Tibial nerve (tissue), 4 donors: ENCODE results near the gene CFTR.

ENCODE experiments used
- EP300 ChIP-seq, 2 donors: sonication (generic); formaldehyde crosslinking; IDR thresholded peaks; one replicate each; pipeline ENCODE4 v1.6.1; 2017; ENCODE audit warnings: antibody characterized with exemption in 2 of 2, mild to moderate bottlenecking in 1 of 2
- POLR2A ChIP-seq, 2 donors: fragments of 450-650 bp; IDR thresholded peaks; one replicate each; pipeline ENCODE4 v1.6.1; 2017; ENCODE audit warnings: antibody characterized with exemption in 2 of 2, mild to moderate bottlenecking in 2 of 2, moderate library complexity in 2 of 2
- TF ChIP-seq, protein P1 (sequence below), 5 experiments: fragments of 200-600 bp in 3 of 5; fragments of 450-650 bp in 2 of 5; sonication (generic) in 3 of 5; IDR thresholded peaks; one replicate each; pipeline ENCODE4 v1.5.1; 2016 to 2019; ENCODE audit warnings: antibody characterized with exemption in 5 of 5, mild to moderate bottlenecking in 3 of 5, moderate library complexity in 2 of 5

DNA sequence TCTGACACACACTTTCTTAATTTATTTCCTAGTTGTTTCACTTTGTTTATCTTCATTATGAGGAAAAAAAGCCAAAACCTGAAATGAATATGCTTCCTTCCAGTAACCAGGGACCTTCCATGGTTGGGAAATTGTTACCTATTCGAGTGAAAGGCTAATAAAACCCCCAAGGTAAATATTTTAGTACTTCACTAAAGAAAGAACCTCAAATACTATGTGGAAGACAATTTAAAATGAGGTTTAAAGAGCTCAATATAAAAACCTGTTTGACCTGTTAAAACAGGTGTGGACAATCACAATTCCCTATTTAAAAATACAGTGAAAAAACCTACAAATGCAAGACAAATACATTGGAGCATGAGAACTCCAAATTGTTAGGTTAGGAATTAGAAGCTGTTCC, 192.6 kb downstream of the CFTR start:
- TF ChIP-seq, protein P1, sequence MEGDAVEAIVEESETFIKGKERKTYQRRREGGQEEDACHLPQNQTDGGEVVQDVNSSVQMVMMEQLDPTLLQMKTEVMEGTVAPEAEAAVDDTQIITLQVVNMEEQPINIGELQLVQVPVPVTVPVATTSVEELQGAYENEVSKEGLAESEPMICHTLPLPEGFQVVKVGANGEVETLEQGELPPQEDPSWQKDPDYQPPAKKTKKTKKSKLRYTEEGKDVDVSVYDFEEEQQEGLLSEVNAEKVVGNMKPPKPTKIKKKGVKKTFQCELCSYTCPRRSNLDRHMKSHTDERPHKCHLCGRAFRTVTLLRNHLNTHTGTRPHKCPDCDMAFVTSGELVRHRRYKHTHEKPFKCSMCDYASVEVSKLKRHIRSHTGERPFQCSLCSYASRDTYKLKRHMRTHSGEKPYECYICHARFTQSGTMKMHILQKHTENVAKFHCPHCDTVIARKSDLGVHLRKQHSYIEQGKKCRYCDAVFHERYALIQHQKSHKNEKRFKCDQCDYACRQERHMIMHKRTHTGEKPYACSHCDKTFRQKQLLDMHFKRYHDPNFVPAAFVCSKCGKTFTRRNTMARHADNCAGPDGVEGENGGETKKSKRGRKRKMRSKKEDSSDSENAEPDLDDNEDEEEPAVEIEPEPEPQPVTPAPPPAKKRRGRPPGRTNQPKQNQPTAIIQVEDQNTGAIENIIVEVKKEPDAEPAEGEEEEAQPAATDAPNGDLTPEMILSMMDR (IDR thresholded peaks at IDR 0.05): no peak
- TF ChIP-seq EP300 (IDR thresholded peaks at IDR 0.05) (no peak), POLR2A (IDR thresholded peaks at IDR 0.05) (no peak)
